T-cell (primary cell): ENCODE data around the gene STARD13. TPM values are rescaled to one million over a fixed set of nuclear protein-coding genes. Genes with fewer than 3 reads are reported as not detected.
"Not testable (repeated sequence)": the region's sequence is repeated elsewhere in the genome, so short reads cannot be mapped to it uniquely, and the experiment has no call there.

Experiments
- ATAC-seq, 4 experiments: fragments of 200-7000 bp in 3 of 4; fragments of 150-1000 bp in 1 of 4; cut with Tn5 transposase; replicated peaks in 1 of 4; 1 replicate in 3 of 4; 2 replicates in 1 of 4; pipeline ENCODE4 v1.10.0; 2021; ENCODE audit warnings: moderate library complexity in 3 of 4, mild to moderate bottlenecking in 2 of 4, moderate number of reproducible peaks in 1 of 4
- CTCF ChIA-PET, 2 donors: fragments of 300-600 bp; sonication (Branson Sonifier 250); formaldehyde crosslinking; loops; one replicate each; lab custom pipeline; 2022; ENCODE audit warnings: antibody characterized with exemption in 2 of 2; lab: Charles Lee
- POLR2A ChIA-PET, 2 donors: fragments of 300-600 bp; sonication (Branson Sonifier 250); formaldehyde crosslinking; loops; one replicate each; lab custom pipeline; 2022; ENCODE audit warnings: antibody characterized with exemption in 2 of 2; lab: Charles Lee
- DNase-seq, 35 experiments: peaks; one replicate each; pipeline versions ENCODE4 v3.0.0 to v3.0.0-alpha.2; 2013 to 2023
- H3K27ac ChIP-seq: one replicate; pipeline ENCODE4 v1.5.1; 2013; ENCODE audit warnings: low read length
- H3K27me3 ChIP-seq, 2 experiments: replicated peaks in 1 of 2; 1 replicate in 1 of 2; 2 replicates in 1 of 2; pipeline versions ENCODE4 v1.6.1 to v1.7.0; 2013; ENCODE audit warnings: low read length in 1 of 2, mixed read lengths in 1 of 2; ENCODE audit not compliant: control insufficient read depth in 2 of 2, insufficient read depth in 2 of 2; ENCODE audit errors: extremely low read depth in 1 of 2
- H3K36me3 ChIP-seq, 2 donors: 1 replicate in 1 of 2; 2 replicates in 1 of 2; pipeline versions ENCODE4 v1.6.1 to v1.7.0; 2013; ENCODE audit warnings: low read length in 1 of 2; ENCODE audit not compliant: control insufficient read depth in 2 of 2, insufficient read depth in 1 of 2; ENCODE audit errors: extremely low read depth in 1 of 2
- H3K4me1 ChIP-seq, 2 experiments: 1 replicate in 1 of 2; 2 replicates in 1 of 2; pipeline versions ENCODE4 v1.6.1 to v1.7.0; 2013; ENCODE audit warnings: low read length in 2 of 2, mixed read lengths in 1 of 2; ENCODE audit not compliant: insufficient read depth in 2 of 2, control insufficient read depth in 1 of 2; ENCODE audit errors: extremely low read depth in 1 of 2
- H3K4me3 ChIP-seq, 2 donors: 1 replicate in 1 of 2; 2 replicates in 1 of 2; pipeline versions ENCODE4 v1.5.1 to v1.7.0; 2013; ENCODE audit warnings: mild to moderate bottlenecking in 2 of 2, low read length in 1 of 2, moderate library complexity in 1 of 2; ENCODE audit not compliant: control insufficient read depth in 1 of 2; ENCODE audit errors: extremely low read depth in 1 of 2
- H3K9me3 ChIP-seq: 2 replicates; pipeline ENCODE4 v1.7.0; 2013
- H3K27ac Mint-ChIP-seq, 2 donors: one replicate each; pipeline ENCODE4 v1.8.0; 2020 to 2021; ENCODE audit warnings: mild to moderate bottlenecking in 2 of 2, mixed read lengths in 2 of 2
- H3K27me3 Mint-ChIP-seq, 2 donors: one replicate each; pipeline ENCODE4 v1.8.0; 2021 to 2022; ENCODE audit warnings: mixed read lengths in 2 of 2
- H3K36me3 Mint-ChIP-seq: one replicate; pipeline ENCODE4 v1.8.0; 2021; ENCODE audit warnings: mixed read lengths
- H3K4me1 Mint-ChIP-seq, 3 donors: one replicate each; pipeline ENCODE4 v1.8.0; 2020 to 2022; ENCODE audit warnings: mixed read lengths in 3 of 3, mild to moderate bottlenecking in 1 of 3
- H3K4me3 Mint-ChIP-seq, 3 donors: one replicate each; pipeline ENCODE4 v1.8.0; 2020 to 2022; ENCODE audit warnings: mild to moderate bottlenecking in 3 of 3, mixed read lengths in 3 of 3, moderate library complexity in 3 of 3
- H3K9me3 Mint-ChIP-seq, 3 donors: one replicate each; pipeline ENCODE4 v1.8.0; 2020 to 2022; ENCODE audit warnings: mixed read lengths in 3 of 3
- WGBS: methylation state at CpG from one replicate; pipeline ENCODE4 v1.1.5; 2013; ENCODE audit warnings: missing lambda C conversion rate; ENCODE audit not compliant: insufficient coverage; 5-methylcytosine and 5-hydroxymethylcytosine counted together
- total RNA-seq, 35 experiments: library from RNA in 6 of 35; stranded (reverse) in 6 of 35; fragments of 120-200 nt in 1 of 35; gene quantifications; one replicate each; pipeline versions ENCODE4 v1.2.1 to v1.2.4 and lab custom pipeline; 2013 to 2026

STARD13 gene
- total RNA-seq, 5 donors from 2014 or later (not counting 1 experiment from before 2014, with no cell fraction given): 0.39 to 0.53 (median 0.44) TPM; not detected in 2

DNA sequence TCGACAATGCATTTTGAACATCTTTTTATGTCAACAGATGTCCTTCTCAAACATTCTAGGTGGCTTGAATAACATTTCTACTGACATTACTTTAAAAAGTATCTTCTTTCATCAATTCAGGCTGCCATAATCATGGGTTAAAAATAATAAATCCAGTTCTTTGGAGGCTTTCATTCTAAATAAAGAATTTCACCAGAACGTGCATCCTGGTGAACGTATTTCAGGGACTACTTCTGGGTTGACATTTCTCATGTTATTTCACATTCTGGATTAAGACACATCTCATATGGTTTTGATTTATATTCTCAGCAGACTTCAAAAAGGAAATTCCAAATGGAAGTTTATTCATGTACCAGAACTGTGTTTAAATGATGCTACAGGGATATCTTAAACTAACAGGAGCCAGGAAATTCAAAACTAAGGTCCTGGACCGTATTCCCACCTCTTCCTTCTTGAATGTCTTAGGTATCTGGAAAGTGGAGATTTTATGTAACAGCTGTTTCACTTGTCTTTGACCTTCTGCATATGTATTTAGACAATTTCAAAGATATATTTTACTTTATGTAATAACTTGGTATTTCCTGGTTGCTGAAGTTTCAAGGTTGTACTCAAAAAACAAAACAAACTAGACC, 107.2 kb downstream of the STARD13 start:
- no peak overlapping the region for H3K27ac Mint-ChIP-seq
- WGBS: no CpG with 5 or more reads among the region's 4 CpGs
- H3K27me3 Mint-ChIP-seq: peaks cover 20 to 27% of the 10 kb centered on the region in 2 donors
- H3K27me3 ChIP-seq: peaks cover 0 to 3% of the 10 kb centered on the region in 2 experiments
- no peaks in the 10 kb centered on the region for H3K4me1 Mint-ChIP-seq
- no peak overlapping the region for H3K4me3 ChIP-seq
- no peaks in the 10 kb centered on the region for H3K36me3 Mint-ChIP-seq
- H3K27ac ChIP-seq: no peak overlapping the region
- no peak for DNase-seq
- POLR2A ChIA-PET: no interaction called here
- H3K4me1 ChIP-seq: no peaks in the 10 kb centered on the region
- H3K9me3 ChIP-seq: no peaks in the 10 kb centered on the region
- no peaks in the 10 kb centered on the region for H3K36me3 ChIP-seq
- no peak for ATAC-seq
- no peaks in the 10 kb centered on the region for H3K9me3 Mint-ChIP-seq
- H3K4me3 Mint-ChIP-seq: no peak overlapping the region
- CTCF ChIA-PET: no interaction called here

- H3K36me3 Mint-ChIP-seq, H3K4me3 ChIP-seq, H3K36me3 ChIP-seq, H3K4me1 Mint-ChIP-seq, H3K4me3 Mint-ChIP-seq, ATAC-seq, H3K9me3 Mint-ChIP-seq, CTCF ChIA-PET, H3K27me3 ChIP-seq, H3K27ac Mint-ChIP-seq, H3K9me3 ChIP-seq, DNase-seq, POLR2A ChIA-PET, H3K27ac ChIP-seq, H3K4me1 ChIP-seq: not testable (repeated sequence)
- WGBS: 100% methylated on average over 1 of the region's 4 CpGs
- H3K27me3 Mint-ChIP-seq: peaks cover 13 to 22% of the 10 kb centered on the region in 2 donors
Observed at GRCh38 chr13:33177340-33178208, 108.0 kb downstream of the STARD13 start.

DNA sequence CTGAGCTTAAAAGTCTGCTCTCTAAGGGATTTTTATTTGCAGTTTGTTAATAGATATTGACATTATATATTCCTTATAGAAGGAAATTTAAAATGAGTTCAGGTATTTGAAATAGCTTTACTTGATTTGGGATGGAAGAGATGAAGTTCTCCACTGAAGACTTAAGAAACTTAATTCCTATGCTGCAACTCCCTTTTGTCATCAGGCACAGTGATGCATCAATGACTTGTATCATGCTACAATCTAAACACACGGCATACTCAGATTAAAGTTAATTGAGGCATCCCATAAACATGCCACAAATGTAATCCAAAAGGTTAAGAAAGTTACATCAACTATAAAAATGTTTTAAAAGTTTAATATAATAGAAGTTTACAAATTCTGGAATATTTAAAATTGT, 109.0 kb downstream of the STARD13 start:
- ChIA-PET CTCF (no interaction called here), POLR2A (no interaction called here)
- DNase-seq (no peak), ATAC-seq (no peak)
- Mint-ChIP-seq H3K27me3 (peaks cover 9 to 16% of the 10 kb centered on the region in 2 donors), H3K9me3 (no peaks in the 10 kb centered on the region), H3K36me3 (no peaks in the 10 kb centered on the region), H3K27ac (no peak overlapping the region), H3K4me3 (no peak overlapping the region), H3K4me1 (no peaks in the 10 kb centered on the region)
- H3K27me3 ChIP-seq: no peaks in the 10 kb centered on the region
- no peaks in the 10 kb centered on the region for H3K9me3 ChIP-seq
- no peaks in the 10 kb centered on the region for H3K4me1 ChIP-seq
- H3K4me3 ChIP-seq: no peak overlapping the region
- WGBS: no CpG with 5 or more reads among the region's 1 CpG
- H3K36me3 ChIP-seq: no peaks in the 10 kb centered on the region
- H3K27ac ChIP-seq: no peak overlapping the region

DNA sequence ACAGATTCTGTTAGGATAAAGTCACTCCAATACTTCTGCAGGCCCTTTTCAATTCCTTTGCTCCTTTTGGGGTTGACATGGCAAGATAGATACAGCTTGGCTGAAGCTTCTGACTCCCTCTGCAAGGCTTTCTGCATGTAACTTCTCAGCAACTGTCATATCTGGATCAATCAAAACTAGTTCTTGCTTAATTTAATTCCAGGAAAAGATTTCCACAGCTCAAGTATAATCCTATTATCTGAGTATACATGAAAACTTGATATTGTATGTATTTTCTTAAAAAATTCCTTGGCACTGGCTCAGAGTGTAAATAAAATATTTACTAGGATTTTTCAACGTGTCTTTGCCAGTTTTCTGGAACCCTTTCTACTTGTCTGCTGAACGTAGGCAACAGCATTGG, 109.6 kb downstream of the STARD13 start:
- no peak overlapping the region for H3K4me3 Mint-ChIP-seq
- H3K27ac Mint-ChIP-seq: no peak overlapping the region
- no peak overlapping the region for H3K27ac ChIP-seq
- ChIA-PET CTCF (no interaction called here), POLR2A (no interaction called here)
- no peaks in the 10 kb centered on the region for H3K4me1 ChIP-seq
- no peak for ATAC-seq
- no peaks in the 10 kb centered on the region for H3K4me1 Mint-ChIP-seq
- H3K36me3 Mint-ChIP-seq: no peaks in the 10 kb centered on the region
- H3K4me3 ChIP-seq: no peak overlapping the region
- H3K27me3 ChIP-seq: no peaks in the 10 kb centered on the region
- WGBS: no CpG with 5 or more reads among the region's 2 CpGs
- H3K27me3 Mint-ChIP-seq: peaks cover 8 to 15% of the 10 kb centered on the region in 2 donors
- no peaks in the 10 kb centered on the region for H3K9me3 ChIP-seq
- no peaks in the 10 kb centered on the region for H3K36me3 ChIP-seq
- no peaks in the 10 kb centered on the region for H3K9me3 Mint-ChIP-seq
- no peak for DNase-seq

DNA sequence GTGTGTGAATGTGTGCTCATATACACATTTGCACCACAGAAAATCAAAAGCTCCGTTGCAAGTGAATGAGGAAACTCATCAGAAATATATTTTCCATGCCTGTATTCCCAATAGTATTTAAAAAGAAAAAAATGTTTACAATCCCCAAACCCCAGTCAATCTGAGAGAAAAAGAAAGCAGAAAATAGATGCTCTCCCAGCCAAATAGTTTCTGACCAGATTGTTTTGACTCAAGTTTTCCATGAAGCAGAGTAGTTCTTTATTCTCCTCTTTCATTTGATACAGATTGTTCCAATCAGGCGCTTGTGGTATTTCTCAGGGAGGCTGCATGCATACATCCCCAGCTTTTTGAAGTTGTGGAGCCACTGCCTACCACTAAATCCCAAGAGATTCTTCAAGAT, 110.6 kb downstream of the STARD13 start:
- DNase-seq: no peak
- ChIA-PET CTCF (no interaction called here), POLR2A (no interaction called here)
- Histone ChIP-seq H3K4me1 (no peaks in the 10 kb centered on the region), H3K27ac (no peak overlapping the region), H3K4me3 (no peak overlapping the region), H3K27me3 (no peaks in the 10 kb centered on the region), H3K9me3 (no peaks in the 10 kb centered on the region), H3K36me3 (no peaks in the 10 kb centered on the region)
- Mint-ChIP-seq H3K36me3 (no peaks in the 10 kb centered on the region), H3K27ac (no peak overlapping the region), H3K9me3 (no peaks in the 10 kb centered on the region), H3K4me3 (no peak overlapping the region), H3K27me3 (peaks cover 8% of the 10 kb centered on the region in 2 donors), H3K4me1 (no peaks in the 10 kb centered on the region)
- ATAC-seq: no peak
- no CpG with 5 or more reads among the region's 2 CpGs for WGBS

DNA sequence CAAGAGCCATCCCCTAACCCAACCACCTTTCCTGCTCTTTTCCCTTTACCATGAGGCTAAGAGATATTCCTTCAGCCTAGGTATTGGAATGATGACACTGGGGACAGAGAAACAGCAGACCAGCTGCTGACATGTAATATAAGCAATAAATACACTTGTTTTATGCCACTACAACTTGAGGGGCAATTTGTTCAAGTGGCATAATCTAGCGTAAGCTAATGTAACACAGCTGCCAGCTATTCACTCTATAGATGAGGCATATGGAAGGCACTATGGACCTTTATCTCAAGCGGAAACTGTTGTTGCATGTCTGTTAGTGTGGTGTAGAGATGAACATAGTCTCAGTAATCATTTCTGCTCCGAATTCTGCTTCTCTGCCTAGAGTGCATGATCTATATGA, 111.1 kb downstream of the STARD13 start:
- Mint-ChIP-seq H3K4me1 (no peaks in the 10 kb centered on the region), H3K9me3 (no peaks in the 10 kb centered on the region), H3K27ac (no peak overlapping the region), H3K27me3 (peaks cover 8 to 10% of the 10 kb centered on the region in 2 donors), H3K4me3 (no peak overlapping the region), H3K36me3 (no peaks in the 10 kb centered on the region)
- H3K27me3 ChIP-seq: no peaks in the 10 kb centered on the region
- H3K36me3 ChIP-seq: no peaks in the 10 kb centered on the region
- DNase-seq: no peak
- CTCF ChIA-PET: no interaction called here
- no peak overlapping the region for H3K4me3 ChIP-seq
- no peaks in the 10 kb centered on the region for H3K4me1 ChIP-seq
- POLR2A ChIA-PET: no interaction called here
- no peaks in the 10 kb centered on the region for H3K9me3 ChIP-seq
- H3K27ac ChIP-seq: no peak overlapping the region
- no CpG with 5 or more reads among the region's 3 CpGs for WGBS
- no peak for ATAC-seq
